Dedifferentiated amniotic fluid mesenchymal stem cell (primary cell): ENCODE results near the gene CFAP43.
"Not testable (repeated sequence)": the region's sequence is repeated elsewhere in the genome, so short reads cannot be mapped to it uniquely, and the experiment has no call there.

Experiments used
- DNase-seq: peaks from one replicate; pipeline ENCODE4 v3.0.0-alpha.2; 2016; ENCODE audit errors: extremely low spot score

The CFAP43 gene

DNA sequence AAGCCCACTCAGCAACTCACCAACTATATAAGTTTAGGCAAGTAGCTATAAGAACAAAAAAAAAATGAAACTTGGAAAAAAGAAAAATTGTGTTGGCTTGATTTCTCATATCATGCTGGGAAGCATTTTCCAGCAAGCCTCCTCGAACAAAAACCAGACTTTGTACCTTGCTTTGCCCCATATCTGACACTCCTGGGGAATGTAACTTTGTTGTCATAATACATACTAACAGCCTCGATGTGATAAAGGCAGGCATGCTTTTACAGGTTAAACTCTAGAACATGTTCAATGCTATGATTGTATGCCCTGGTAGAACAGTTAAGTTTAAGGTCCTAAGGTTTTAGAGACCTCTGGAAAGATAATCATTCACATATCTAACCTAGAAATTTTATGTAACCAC is 11.6 kb downstream of the CFAP43 start:
- no peak for DNase-seq

DNA sequence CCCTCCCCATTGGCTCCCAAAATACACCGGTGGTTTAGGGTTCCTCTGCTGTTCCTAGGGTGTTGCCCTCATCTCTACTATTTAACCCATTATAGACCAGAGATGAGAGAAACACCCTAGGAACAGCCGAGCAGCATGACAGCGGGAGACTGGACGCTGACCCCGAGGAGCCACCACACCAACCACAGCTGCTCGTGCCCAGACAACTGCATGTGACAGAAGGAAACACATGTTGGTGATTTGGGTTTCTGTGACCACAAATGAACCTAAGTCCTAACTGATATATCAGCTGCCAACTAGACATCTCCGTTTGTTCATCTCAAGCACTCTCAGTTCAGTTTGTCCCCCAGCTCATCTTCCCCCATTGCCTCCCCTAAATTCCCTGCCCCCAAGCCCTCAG is 13.4 kb downstream of the CFAP43 start:
- no peak for DNase-seq

DNA sequence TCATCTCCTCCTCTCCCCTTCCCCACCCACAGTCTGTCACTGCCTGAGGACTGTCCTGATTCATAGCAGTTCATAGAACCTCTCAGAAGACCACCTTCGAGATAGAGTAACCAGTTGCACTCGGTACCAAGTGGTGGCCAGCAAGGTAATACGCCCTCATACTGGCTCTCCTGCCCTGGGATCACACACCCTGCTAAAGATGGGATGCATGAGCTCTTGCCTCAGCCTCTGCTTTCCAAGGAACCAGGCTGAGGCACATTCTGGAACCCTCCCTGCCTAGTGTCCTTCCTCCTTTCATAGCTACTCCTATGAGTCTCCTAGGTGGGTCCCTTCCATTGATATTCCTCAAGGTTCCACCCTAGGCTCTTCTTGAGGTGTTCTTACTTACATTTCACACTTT is 15.5 kb downstream of the CFAP43 start:
- no peak for DNase-seq

DNA sequence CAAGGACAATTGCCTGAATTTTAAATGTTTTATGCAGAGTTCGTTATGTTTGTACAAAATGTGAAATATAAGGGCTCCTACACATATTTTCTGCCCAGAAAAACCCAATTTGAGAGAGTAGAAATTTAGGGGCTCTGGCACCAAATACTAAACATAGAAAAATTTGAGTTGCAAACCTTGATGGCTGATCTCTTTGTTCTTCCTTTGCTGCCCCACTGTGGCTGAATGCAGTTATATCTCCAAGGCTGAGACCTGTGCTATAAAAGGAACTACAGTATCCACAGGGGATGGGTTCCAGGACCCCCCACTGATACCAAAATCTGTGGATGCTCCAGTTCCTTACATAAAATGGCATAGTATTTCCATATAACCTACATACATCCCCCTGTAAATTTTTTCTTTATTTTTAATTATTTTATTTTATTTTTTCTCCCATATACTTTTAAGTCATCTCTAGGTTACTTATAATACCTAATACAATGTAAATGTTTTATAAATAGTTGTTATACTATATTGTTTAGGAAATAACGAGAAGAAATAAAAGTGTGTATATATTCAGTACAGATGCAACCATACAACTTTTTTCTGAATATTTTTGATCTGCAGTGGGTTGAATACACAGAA is 22.5 kb downstream of the CFAP43 start:
- DNase-seq = peak; percentile 30

DNA sequence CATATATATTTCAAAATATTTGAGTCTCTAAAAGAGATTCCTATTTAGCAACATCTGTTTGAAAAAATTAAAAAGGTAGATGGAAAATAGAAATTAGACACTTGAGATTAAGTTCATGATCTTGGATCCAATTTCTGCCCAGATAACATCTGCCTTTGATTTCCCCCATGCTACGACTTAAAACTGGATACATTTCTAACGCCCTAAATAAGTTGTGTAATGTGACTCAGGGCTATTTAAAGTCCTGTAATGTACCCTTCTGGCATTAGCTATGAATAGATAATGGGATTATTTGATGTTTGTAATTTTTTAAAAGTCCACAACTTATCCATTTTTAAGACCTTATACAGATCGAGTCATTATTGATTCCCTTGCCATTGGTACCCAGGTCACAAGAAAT is 23.4 kb downstream of the CFAP43 start:
- no peak for DNase-seq

DNA sequence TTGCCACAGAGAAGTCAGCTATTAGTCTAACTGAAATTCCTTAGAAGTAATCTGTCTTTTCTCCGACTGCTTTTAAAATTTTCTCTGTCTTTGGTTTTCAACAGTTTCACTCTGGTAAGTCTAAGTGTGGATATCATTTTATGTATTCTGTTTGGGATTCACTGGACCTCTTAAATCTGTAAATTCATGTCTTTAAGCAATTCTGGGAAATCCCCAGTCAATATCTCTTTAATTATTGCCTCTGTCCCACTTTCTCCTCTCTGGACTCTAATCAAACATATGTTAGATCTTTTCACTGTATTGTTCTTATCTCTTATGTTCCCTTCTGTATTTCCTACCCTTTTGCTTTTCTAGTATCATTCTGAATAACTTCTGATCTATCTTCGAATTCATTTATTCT is 29.9 kb downstream of the CFAP43 start:
- DNase-seq = no peak

DNA sequence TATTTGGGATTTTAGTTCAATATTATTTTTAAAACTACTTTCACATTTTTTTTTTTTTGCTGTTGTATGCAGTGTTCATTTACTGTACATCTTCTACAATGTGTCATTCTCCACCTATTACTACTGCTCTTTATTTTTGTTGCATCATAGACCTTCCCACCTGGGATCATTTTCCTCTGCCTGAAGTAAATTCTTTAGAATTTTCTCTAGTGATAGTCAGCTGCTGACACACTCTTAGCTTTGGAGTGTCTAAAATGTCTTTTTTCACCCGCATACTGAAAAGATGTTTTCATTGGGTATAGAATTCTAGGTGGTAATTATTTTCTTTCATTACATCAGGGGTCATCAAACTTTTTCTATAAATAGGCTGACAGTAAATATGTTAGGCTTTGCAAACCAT is 30.5 kb downstream of the CFAP43 start:
- no peak for DNase-seq

DNA sequence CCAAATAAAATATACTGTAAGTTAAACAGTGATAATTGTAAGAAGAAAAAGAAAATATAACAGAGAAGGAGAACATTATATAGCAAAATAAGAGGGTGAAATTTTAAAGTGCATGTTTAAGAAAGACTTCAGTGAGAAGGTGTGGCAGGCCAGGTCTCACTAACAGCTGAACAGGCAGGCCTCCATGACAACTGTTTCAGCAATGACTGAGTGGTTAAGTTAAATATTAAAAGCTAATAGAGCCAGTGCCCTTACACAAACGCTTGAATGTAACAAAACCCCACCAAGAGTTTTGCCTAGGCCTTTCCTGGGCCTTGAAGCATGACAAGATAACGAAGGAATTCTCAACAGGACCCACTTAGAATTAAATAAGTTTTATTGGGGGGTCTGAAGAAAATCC is 32.6 kb downstream of the CFAP43 start:
- DNase-seq = no peak

DNA sequence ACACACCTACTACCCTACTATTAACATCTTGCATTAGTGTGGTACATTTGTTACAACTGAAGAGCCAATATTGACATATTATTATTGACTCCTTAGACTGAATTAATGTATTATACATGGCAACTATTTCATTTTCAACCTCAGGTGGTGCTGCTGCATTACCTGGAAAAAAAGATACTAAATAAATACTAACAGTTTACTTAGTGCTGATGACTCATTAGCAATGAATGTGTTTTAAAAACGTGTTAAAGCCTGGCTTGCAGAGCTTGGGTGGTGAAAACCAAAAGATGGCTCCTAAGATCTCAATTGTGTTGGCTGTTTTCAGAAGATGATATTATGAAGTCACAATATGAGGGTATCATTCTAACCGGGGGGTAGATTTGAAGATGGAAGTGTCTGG is 34.8 kb downstream of the CFAP43 start:
- DNase-seq = no peak

DNA sequence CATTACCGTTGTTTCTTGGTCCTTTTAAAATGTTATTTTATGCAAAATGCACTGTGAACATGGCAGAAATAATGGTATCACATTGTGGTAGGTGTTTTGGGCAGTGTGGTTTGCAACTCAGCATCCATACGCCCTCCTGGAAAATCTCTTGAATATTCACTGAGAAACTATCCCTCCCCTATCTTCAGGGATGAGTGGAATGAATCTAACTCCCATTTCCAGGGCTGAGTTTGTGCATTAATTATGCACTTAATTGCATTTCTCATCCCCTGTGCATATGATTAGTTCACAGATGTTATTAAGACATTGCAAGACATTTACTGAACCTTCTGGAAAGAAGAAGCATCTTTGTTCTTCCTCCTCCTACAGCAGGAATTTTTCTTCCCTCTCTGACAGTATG is 36.5 kb downstream of the CFAP43 start:
- DNase-seq = no peak

DNA sequence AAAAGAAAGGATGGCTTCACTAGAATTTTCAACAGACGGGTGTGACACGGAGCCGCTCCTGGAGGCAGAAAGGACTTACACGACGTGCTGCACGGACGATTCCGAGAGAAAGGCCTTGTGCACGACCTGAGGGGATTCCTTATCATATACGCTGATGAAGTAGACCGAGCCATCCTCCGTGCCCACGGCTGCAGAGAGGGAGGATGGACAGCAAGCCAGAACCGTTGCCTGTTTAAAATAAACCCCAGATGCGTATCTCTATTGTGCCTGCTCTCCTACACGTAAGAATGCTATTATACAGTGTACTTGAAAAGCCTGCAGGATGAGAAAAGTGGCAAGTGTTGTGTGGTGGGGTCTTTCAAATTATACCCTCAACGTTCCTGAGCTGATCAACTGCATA is 38.4 kb downstream of the CFAP43 start:
- no peak for DNase-seq

DNA sequence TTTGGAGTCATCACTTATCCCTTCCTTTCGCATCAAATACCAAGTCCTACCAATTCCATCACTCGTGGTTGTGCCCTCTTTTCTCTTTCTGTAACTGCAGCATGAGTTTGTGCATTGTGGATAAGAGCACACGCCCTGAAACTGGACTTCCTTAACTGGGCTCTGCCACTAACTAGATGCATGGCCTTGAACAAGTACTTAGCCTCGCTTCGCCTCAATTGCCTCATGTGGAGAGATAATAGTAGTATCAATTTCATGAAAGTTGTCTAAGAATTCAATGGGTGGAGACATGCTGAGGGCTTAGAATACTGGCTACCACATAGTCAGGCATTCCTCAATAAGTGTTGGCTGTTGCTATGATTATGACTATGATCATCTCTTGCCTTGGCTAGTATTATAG is 41.5 kb downstream of the CFAP43 start:
- DNase-seq = no peak

DNA sequence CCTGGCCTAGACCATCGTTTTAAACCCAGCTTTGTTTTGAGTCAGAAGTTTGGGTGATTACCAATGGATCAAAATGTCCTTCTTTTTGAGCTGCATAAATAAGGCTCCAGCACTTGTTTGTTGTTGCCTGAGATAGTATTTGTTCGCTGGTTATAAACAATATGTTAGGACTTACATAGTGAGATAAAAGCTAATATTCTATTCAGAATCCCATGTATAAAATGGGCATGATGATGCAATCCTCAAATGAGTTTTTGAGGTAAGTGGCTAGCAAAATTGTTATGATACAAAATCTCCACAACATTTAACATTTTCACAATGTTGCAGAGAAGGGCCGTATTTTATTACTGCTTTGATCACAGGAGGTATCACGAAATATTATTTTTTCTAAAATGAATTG is 48.5 kb downstream of the CFAP43 start:
- no peak for DNase-seq

DNA sequence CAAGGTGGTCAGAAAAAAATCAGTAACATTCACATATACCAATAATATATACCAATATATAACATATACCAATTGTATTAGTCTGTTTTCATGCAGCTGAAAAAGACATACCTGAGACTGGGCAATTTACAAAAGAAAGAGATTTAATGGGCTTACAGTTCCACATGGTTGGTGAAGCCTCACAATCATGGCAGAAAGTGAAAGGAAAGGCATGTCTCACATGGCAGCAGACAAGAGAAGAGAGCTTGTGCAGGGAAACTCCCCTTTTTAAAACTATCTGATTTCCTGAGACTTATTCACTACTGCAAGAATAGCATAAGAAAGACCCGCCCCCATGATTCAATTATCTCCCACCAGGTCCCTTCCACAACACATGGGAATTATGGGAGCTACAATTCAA is 58.0 kb downstream of the CFAP43 start:
- not testable (repeated sequence) for DNase-seq

DNA sequence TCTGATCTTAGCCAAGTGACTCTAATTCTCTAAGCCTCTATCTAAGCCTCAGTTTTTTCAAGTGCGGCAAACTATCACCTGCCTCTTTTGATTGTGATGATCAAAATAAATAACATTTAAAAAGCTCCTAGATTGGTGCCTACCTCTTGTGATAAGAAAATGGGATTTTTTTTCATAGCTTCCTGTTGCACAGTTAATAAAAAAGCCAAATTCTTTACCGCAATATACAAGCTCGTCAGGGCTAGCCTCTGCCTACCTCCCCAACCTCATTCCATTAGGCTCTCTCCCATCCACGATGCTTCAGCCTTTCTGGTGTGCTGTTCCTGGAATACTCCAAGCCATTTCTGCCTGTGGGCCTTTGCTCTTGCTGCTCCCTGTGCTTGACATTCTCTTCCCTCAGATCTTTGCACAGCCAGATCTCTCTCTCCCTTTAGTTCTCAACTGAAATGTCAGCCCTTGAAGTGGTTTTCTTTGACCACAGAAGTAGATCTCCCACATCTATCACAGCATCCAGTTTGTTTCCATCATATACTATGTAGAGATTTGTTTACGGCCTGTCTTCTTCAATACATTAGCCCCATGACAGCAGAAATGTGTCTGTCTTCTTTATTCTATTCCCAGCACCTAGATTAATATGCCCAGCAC is 61.4 kb downstream of the CFAP43 start:
- DNase-seq = no peak

DNA sequence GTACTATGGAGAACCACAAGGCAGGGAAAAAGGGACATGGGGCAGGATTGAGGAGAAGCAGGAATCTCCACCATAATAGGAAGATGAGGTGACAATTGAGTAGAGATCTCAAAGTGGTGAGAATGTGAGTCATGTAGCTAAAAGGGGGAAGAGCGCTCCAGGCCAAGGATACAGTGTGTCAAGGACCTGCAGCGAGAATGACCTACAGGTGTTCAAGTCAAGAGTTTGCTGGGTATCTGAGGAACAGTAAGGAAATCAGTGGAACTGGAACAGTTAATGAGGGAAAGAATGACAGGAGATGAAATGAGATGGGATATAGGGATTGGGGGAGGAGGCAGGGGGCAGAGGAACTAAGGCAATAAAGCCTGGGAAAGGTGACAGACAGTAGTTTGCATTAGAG is 76.6 kb downstream of the CFAP43 start:
- DNase-seq = no peak

DNA sequence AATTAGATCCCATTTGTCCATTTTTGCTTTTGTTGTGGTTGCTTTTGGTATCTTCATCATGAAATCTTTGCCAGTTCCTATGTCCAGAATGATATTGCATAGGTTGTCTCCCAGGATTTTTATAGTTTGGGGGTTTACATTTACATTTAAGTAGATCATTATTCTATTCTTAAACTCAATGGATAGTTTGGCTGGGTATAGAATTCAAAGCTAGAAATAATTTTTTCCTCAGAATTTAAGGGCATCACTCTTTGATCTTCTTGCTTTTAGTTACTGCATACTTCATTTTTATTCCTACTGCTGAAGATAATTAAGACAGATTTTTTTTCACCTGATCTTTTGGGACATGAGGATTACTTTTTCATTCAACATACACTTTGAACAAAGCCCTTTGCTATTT is 80.4 kb downstream of the CFAP43 start:
- DNase-seq = no peak

DNA sequence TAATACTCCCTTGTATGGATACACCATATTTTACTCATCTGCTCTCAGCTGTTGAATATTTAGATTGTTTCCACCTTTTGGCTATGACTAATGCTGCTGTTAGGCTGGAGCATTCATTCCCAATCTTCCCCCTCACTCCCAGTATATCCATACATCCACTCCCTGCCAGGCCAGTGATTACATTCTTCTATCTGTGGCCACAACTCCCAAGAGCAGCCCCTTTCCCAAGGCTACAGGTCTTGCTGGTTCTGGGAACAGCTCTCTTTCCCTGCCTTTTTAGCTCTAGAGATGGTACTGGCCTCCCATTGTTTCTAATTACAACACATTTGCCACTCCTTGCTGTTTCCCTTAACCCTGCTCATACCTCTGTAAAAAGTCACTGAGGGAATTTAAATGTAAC is 82.0 kb downstream of the CFAP43 start:
- DNase-seq = no peak

DNA sequence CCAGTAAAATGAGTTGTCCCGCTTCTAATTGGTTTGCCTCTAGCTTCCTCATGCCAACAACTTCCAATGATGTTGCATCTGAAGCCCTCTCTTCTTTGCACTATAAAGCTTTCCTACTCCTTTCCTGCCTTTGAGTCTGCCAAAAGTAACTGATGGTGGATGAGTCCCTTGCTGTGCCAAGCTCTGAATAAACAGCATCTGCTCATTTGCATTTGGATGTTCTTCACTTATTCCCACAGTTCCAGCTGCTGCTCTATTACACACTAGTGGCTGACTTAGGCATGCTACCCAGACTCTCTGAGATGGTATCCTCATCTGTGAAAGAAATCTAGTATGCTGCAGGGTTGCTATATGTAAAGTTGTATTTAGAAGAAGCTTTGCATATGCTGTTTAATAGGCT is 85.3 kb downstream of the CFAP43 start:
- DNase-seq = no peak

DNA sequence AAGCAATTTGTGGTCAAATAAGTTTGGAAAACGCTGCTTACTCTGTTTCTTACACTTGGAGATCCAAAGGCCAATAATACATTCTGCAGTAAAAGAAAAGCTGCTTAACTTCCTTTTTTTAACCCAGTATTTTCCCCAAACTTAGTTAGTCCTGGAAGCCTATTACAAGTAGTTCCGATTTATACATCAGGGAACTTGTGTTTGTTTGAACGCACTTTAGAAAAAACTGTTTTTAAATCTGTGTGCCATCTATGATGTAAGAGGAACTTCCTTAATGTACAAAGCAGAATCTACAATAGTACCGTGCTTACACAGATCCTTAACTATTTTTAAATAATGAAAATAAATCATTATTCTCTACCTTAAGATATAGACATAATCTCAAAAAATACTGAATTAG is 87.2 kb downstream of the CFAP43 start:
- no peak for DNase-seq

DNA sequence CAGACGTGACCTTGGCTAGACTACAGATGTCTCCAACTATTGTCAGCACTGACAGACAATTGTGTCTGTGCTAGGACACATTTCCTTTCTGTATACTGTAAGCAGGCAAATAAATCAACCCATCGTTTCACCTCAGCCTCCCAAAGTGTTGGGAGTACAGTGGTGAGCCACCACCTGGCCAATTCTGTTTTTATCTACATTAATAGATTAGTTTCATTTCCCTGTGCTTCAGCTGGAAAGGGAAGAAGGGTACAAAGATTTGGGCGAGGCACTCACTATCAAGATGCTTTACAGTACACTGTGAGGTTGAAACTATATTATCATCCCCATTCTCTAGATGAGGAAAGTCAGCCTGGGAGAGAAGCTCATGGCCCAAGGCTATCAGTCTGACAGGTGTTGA is 88.3 kb downstream of the CFAP43 start:
- DNase-seq = no peak

DNA sequence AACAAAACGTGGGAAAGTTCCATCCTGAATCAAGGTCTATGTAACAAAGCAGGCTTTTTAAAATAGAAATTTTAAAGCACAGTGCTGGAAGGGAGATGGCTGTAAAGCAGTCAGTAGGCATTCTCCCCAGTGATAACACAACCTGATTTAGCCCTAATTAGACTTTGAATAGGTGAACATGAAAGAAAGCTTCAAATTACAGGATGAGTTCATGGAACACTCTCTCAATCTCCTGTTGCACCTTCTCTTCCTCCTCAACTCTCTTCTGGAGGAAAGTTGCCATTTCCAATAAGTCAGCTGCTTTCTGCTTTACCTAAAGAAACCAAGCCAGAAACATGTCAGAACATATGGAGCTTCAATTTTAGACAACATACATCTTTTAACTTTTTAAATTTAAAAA is 90.1 kb downstream of the CFAP43 start:
- DNase-seq = no peak

DNA sequence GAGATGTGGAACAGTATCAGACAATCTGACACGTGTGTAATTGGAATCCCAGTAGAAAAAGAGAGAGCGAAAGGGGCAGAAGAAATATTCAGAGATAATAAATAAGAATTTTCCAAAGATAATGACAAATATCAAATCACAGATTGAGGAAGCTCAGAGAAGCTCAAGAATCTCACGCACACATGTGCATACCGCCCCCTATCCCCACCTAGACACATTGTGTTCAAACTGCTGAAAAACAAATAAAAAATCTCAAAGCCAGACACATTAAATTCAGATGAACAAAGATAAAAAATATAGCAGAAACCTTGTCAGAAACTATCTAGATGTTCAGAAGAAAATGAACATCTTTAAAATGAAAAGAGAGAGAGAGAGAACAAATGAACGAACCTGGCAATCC is 92.9 kb downstream of the CFAP43 start:
- DNase-seq = no peak

DNA sequence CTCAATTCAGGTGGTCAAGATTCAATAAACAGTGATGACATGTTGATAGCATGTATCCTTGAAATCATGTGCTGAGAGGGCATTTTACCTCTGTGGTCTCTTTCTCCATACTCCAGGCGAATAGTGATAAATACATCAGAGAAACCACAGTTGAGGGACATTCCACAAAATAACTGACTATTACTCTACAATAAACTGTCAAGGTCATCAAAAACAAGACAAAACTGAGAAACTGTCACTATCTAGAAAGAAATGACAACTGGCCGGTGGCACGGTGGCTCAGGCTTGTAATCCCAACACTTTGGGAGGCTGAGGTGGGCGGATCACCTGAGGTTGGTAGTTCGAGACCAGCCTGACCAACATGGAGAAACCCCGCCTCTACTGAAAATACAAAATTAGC is 94.0 kb downstream of the CFAP43 start:
- DNase-seq = no peak
